GM19193 (cell line): ENCODE data around the gene AGO1.

Experiments used
- POLR2A ChIP-seq: IDR thresholded peaks from 4 replicates; pipeline ENCODE4 v1.6.1; 2011; ENCODE audit not compliant: insufficient read depth, insufficient read length; ENCODE audit errors: extremely low read depth

AGO1 gene

DNA sequence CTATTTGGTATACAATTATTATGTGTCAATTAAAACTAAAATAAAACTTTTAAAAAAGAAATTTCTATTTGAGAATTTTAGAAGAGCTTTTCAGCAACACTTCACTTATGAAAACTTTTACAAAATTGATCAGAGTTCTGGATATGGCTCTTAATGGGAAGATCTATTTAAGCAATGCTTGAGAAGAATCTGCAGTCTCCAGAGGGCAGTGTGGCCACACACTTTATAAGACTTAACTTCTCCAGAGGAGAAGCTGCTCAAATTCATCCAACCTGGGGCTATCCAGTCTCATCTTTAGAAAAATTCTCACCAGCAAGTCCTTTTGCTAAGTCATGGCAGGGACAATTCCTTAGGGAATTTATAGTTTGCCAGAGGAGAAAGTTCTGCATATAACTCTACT lies 25.2 kb upstream of the AGO1 start:
- no peak for TF ChIP-seq POLR2A

DNA sequence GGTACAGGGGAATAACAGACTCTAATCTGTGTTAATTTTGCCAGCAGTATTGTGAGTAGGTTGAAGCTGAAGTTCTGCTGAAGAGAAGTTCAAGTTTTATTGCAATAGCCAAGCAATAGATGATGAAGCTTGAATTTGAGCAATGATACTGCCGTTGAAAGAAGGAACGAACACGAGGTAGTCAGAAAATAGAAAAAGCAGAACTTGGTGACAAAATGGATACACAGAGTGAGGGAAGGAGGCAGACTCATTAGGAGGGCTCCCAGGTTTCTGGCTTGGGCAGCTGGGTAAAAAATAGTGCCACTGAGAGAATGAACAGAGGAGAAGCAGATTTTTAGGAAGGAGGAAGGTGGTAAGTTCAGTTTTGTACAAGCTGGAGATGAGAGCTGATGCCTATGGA lies 22.3 kb upstream of the AGO1 start:
- TF ChIP-seq POLR2A: no peak

DNA sequence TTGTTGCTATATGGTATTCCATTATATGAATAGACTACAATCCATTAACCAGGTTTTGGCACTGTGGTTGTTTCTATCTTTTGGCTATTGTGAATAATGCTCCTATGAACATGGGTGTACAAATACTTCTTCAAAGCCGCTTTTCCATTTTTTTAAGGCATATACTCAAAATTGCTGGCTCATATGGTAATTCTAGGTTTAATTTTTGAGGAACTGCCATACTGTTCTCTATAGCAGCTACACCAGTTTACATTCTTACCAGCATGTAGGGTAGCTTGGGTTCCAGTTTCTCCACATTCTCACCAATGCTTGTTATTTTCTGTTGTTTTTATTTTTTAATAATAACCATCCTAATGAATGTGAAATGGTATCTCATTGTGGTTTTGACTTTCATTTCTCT lies 19.9 kb upstream of the AGO1 start:
- no peak for TF ChIP-seq POLR2A

DNA sequence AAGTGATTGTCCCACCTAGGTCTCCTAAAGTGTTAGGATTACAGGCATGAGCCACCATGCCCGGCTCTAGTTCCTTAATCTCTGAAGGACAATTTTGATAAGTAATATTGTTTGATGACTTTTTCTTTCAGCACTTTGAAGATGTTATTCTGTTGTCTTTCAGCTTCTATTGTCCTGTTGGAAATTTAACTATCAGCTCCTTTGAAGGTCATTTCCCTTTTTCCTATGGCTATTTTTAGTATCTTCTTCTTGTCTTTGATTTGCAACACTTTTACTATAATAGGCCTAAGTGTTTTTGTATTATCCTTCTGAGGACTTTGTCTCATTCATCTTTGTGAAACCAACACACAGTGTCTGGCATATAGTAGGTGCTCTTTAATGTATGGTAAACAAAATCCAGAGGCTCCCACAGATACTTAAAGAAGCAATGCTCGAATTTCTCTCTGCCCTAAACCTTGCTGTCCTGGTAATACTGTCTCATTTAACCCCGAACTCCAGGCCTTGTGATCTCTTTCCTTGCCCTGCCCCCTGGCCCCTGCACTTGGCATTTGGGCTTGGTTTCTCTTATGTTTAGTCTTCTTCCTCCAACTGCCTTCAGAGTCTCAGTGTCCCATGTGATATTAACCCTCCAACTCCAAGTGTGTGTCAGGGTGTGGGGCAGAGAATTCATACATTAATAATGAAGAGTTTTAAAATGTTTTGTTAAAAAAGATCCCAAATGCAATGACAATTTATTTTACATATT lies 19.0 kb upstream of the AGO1 start:
- no peak for TF ChIP-seq POLR2A

DNA sequence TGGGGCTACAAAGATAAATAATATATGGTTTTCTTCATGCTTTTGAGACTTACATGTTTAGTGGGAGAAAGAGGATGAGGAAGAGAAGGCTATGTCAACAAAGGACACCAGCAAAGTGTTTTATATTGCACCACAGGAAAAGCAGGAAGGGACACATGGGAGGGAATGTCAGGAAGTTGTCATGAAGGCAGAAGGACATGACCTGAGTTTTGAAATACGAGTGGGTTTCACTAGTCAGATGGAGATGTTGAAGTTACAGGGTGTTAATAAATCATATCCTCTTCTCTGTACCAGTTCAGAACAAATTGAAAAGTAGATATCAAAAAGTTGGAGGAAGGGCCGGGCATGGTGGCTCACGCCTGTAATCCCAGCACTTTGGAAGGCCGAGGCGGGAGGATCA lies 18.2 kb upstream of the AGO1 start:
- TF ChIP-seq POLR2A: no peak

DNA sequence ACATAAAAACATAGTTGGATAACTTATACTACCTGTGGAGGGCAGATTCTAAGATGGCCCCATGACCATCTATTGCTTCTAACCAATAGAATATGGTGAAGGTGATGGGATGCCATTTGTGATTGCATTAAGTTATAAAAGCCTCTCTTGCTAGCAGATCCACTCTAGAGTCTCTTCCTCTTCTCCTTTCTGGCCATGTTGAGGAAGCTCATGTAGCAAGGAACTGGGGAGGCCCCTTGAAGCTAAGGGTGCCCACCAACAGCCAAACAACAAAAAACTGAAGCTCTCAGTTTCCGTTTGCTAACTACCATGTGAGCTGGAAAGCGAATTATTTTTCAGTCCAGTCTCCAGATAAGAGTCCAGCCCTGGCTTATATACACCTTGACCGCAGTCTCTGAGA lies 16.0 kb upstream of the AGO1 start:
- no peak for TF ChIP-seq POLR2A

DNA sequence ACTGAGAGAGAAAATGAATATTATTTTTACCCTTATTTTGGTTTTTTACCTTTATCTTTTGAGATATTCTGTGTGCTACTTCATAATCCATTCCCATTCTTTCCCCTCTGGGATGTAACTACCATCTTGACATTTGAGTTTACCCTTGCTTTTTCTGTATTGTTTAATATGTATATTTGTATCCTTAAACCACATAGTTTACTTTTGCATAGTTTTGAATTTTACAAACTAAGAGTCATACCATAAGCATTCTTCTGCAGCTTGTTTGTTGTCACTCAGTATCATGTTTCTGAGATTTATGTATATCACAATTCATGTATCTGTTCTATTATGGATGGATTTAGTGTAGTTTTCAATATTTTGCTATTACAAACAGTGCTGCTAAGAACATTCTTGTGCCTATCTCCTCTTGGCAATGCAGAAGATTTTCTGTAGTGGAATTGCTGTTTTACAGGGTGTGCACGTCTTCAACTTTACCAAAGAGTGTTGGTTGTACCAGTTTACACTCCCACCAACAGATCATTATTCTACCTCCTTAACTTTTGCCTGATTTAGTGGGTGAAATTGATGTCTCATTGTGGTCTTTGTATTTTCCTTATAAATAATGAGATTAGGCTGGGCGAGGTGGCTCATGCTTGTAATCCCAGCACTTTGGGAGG lies 12.2 kb upstream of the AGO1 start:
- no peak for TF ChIP-seq POLR2A

DNA sequence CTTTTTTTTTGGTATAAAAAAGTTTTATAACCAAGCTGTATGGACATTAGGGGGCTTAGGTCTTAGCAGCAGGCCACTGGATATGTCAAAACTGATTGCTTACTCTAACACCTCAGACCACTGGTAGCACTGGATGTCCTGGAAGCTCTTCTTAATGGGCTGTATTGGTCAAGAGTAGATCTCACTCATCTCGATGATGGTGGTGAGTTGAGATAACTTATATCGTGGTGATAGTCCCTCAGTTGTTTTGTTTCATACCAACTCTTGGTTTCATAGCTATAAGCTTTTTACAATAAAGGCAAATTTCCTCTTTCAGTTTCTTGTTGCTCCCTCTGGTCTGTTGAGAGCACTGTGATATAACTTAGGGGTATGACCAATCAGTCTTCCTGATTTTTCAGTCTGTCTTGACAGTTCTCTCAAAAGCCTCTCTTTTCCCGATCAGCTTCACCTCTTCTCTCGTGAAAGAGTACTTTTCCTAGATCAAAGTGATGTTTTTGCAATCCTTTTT lies 9.7 kb upstream of the AGO1 start:
- TF ChIP-seq POLR2A: no peak

DNA sequence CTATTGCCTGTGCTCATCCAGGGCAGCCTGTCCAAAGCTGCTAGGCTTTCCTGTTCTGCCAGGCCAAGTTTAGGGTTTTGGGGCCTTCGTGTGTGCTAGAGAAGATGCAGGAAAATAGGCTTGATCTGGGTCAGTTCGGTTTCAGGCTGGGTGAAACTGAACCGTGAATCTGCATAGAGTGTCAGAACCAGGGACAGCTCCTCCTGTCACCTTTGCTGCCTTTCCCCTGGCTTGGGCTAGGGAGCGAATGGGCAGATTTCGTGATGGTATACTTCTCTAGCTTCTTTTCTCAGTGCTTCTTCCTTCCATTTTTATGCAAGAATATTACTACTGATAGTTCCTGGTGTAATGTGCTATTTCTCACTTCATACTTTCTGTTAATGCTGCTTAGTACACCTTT lies 6.0 kb upstream of the AGO1 start:
- TF ChIP-seq POLR2A: no peak

DNA sequence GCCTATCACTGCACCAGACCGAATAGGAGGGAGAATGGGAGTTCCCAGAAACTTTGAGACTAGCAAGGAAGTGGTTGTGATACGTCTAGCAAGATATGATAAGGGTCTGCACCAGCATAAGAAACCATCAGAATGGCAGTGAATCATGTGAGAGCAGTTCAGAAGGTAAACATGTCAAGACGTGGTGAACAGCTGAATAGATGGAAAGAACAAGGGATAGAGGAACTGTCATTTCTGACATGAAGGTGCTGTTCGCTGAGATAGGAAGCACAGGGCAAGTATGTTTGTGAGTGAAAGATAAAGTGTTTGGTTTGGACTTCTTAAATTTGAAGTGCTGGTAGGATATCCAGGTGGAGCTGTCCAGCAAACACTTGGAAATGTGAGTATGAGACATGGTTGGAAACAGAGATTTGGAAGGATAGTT lies 1.1 kb upstream of the AGO1 start:
- TF ChIP-seq POLR2A: no peak

DNA sequence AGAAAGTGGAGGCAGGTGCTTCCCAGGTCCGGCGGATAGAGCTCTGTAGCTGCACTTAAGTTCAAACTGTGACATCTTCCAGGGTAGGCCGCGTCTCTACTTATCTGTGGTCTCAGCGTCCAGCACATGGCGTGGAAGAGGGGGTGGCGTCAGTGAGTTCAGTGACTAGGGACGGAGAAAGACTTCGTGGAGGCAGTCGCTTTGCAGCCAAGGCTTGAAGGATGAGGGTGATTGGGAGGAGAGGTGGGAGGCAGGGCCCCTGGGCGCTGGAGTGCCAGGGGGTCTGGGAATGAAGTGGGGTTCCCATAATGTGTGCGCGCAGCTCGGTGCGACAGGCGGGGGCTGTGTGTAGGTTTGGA lies 444 bp upstream of the AGO1 start:
- no peak for TF ChIP-seq POLR2A

DNA sequence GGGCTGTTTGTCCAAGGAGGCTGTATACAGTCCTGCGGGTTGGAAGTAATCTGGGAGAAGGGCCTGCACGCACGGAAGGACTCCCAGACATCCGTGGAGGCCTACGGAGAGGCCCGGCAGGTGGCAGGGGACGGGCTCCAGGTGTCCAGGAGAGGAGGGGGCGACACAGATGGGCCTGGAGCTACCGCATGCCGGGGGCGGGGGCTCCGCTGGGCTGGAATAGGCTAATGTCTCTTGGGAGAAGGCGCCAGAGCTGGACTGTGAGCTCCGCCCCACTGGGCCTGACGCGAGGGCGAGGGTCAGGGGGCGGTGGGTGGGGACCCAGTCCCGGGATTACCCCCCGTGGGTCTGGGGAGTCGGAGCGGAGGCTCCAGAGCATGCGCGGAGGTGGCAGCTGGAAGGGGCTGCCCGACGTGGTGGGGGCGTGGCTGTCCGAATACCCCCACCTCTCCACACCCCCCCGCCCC lies 659 bp downstream of the AGO1 start:
- TF ChIP-seq POLR2A: no peak

DNA sequence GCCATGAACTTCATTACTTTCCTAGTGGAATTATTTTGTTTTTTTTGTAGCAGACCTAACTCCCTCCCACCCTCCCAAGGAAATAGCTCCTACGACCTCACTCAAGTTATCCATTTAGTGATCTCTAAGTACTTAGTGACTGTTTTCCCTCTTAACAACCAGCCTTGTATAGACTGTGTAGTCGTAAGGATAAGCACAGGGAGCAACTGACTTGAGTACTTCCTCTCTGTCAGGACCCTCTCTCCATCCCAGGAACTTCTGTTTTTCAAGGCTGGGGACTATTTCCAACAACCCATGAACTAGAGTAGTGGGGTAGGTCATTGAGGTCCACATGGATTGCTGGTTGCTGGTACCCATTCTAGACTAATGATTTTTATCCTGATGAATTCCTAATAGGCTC lies 1.9 kb downstream of the AGO1 start:
- TF ChIP-seq POLR2A: no peak

DNA sequence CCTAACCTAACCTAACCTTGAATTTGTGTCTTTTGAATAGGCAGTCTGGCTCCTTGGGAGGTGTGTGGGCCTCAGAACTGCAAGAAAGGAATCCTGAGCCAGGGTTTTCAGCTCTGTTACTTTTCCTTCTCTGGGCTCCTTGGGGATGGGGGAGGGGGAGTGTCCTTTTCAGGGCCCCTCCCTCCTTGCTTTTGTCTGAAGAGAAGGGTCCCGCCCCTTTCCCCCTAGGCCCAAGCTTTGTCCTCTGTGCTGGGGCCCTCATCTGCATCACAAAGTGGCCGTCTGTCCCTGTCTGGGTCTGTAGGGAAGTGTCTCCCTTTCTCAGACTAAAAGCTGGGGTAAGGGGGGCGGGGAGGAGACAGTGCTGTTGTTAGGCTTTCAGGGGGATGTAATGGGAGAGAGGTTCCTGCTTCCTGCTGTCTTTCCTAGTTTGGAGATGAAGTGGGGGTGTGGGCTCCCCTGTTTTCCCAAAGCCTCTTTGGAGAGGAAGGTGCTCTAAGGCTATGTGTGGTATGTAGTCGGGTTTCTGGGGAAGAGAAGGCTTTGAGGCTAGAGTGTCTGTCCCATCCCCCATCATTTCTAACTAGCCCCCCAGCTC lies 3.1 kb downstream of the AGO1 start:
- TF ChIP-seq POLR2A: no peak

DNA sequence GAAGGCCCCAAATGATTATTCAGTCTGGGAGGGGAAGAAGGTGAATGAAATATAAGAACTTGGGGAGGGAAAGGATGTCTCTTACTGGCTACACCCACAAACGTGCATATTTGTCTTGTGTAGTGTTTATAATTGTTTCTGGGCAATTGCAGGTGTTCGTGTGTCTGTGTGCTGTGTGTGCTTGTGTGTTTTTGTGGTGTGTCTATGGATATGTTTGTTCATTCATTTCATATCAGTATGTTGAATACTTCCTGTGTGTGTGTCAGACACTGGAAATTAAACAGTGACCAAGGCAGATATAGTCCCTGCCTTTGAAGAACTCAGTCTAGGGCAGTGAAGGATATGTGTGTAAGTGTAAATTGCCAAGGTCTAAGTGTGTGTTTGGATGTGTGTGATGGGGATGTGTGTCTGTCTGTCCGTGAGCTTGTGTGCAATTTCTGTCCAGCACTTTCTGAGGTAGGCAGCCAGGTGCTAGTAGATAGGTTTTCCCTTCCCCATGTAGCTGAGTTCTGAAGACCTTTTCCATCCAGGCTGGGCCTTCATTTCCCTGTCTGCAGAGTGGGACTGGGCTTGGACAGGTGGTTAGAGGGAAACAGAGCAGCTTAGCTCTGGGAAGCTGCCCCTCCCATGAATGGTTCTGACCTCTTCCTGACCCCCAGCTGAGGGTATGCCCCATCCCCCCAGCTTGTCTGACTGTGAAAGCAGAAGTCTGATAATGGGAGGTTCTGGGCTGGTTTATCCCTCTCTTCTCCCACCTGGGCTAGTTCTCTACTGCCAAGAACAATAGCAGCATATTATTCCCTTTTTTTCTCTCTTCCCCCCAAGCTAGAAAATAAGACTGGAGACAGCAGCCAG lies 3.8 kb downstream of the AGO1 start:
- no peak for TF ChIP-seq POLR2A
